OCI-LY7 (cell line): ENCODE results near the gene CENPP. TPM values are rescaled to one million over a fixed set of nuclear protein-coding genes. Genes with fewer than 3 reads are reported as not detected.

ENCODE experiments used
- BruUV-seq: library from RNA; stranded (reverse); fragments of 400-500 nt; replicated peaks from 2 replicates; lab custom pipeline; 2021; lab: Mats Ljungman, UMichigan
- CTCF ChIA-PET: fragments of 300-600 bp; sonication (Branson Sonifier 250); formaldehyde crosslinking; loops from one replicate; lab custom pipeline; 2022; ENCODE audit warnings: antibody characterized with exemption; ENCODE audit not compliant: unreplicated experiment; lab: Charles Lee
- POLR2A ChIA-PET: fragments of 300-600 bp; sonication (Branson Sonifier 250); formaldehyde crosslinking; loops from one replicate; lab custom pipeline; 2022; ENCODE audit warnings: antibody characterized with exemption; lab: Charles Lee
- DNase-seq: peaks from one replicate; pipeline ENCODE4 v3.0.0-alpha.2; 2015; ENCODE audit warnings: low spot score
- H2AFZ ChIP-seq: fragments of 200-600 bp; sonication (generic), shearing (Covaris generic); 2 replicates; pipeline ENCODE4 v1.6.1; 2014; ENCODE audit warnings: mild to moderate bottlenecking, antibody characterized with exemption, low read length, moderate library complexity
- H3K27ac ChIP-seq: fragments of 200-600 bp; sonication (generic); 2 replicates; pipeline ENCODE4 v1.5.1; 2014; ENCODE audit warnings: mixed run types, low read depth, mild to moderate bottlenecking, moderate library complexity, low read length, inconsistent platforms; ENCODE audit not compliant: poor library complexity, severe bottlenecking
- H3K36me3 ChIP-seq: fragments of 200-600 bp; sonication (generic); 2 replicates; pipeline ENCODE4 v1.6.1; 2014; ENCODE audit warnings: mild to moderate bottlenecking, antibody characterized with exemption, low read length, moderate library complexity, mixed read lengths; ENCODE audit not compliant: insufficient read depth
- H3K4me1 ChIP-seq: fragments of 200-600 bp; sonication (generic); 2 replicates; pipeline ENCODE4 v1.5.1; 2014; ENCODE audit warnings: mild to moderate bottlenecking, low read length; ENCODE audit not compliant: insufficient read depth, poor library complexity, severe bottlenecking
- H3K4me2 ChIP-seq: fragments of 200-600 bp; sonication (generic); 2 replicates; pipeline ENCODE4 v1.6.1; 2014; ENCODE audit warnings: mild to moderate bottlenecking, low read length
- H3K4me3 ChIP-seq: fragments of 200-600 bp; sonication (generic); 2 replicates; pipeline ENCODE4 v1.5.1; 2014; ENCODE audit warnings: mild to moderate bottlenecking, low read depth, low read length; ENCODE audit not compliant: poor library complexity, severe bottlenecking
- H3K79me2 ChIP-seq: fragments of 200-600 bp; sonication (generic); 2 replicates; pipeline ENCODE4 v1.6.1; 2016; ENCODE audit warnings: low read depth, mild to moderate bottlenecking, low read length, moderate library complexity, mixed read lengths; ENCODE audit not compliant: insufficient read depth
- H3K9me2 ChIP-seq: fragments of 200-600 bp; sonication (generic); 2 replicates; pipeline ENCODE4 v1.6.1; 2016; ENCODE audit warnings: mild to moderate bottlenecking, low read length, mixed read lengths; ENCODE audit not compliant: insufficient read depth
- H3K9me3 ChIP-seq: fragments of 200-600 bp; sonication (generic); 2 replicates; pipeline ENCODE4 v1.6.1; 2014; ENCODE audit warnings: mild to moderate bottlenecking, mixed run types, low read length, mixed read lengths
- H4K20me1 ChIP-seq: fragments of 200-600 bp; sonication (generic); 2 replicates; pipeline ENCODE4 v1.6.1; 2014; ENCODE audit warnings: mild to moderate bottlenecking, antibody characterized with exemption, low read length, moderate library complexity, mixed read lengths; ENCODE audit not compliant: insufficient read depth
- EZH2phosphoT487 ChIP-seq: fragments of 200-600 bp; sonication (generic); IDR thresholded peaks from 2 replicates; pipeline ENCODE4 v1.6.1; 2018; ENCODE audit warnings: low read depth, borderline replicate concordance, mild to moderate bottlenecking, mixed run types, antibody characterized with exemption, low read length, moderate library complexity, mixed read lengths
- intact Hi-C: fragments of 100-400 bp; cut with micrococcal nuclease; formaldehyde crosslinking; loops from one replicate; pipeline ENCODE4 v1.10.0; 2022; ENCODE audit not compliant: unreplicated experiment
- total RNA-seq, 2 experiments: library from RNA; depleted of rRNA in 1 of 2; stranded (reverse); fragments of >200 nt in 1 of 2; shearing (Covaris generic) in 1 of 2; gene quantifications; 2 replicates each; pipeline ENCODE4 v1.2.3, GENCODE V29; 2014 to 2022
- TF ChIP-seq, protein P1 (sequence below): fragments of 200-600 bp; sonication (generic); conservative IDR thresholded peaks from 2 replicates; pipeline ENCODE4 v1.5.1; 2014; ENCODE audit warnings: mild to moderate bottlenecking, antibody characterized with exemption, low read length, moderate library complexity, mixed read lengths

CENPP gene
- total RNA-seq, 2 experiments from 2014 or later = 25.4 to 30.9 TPM

DNA sequence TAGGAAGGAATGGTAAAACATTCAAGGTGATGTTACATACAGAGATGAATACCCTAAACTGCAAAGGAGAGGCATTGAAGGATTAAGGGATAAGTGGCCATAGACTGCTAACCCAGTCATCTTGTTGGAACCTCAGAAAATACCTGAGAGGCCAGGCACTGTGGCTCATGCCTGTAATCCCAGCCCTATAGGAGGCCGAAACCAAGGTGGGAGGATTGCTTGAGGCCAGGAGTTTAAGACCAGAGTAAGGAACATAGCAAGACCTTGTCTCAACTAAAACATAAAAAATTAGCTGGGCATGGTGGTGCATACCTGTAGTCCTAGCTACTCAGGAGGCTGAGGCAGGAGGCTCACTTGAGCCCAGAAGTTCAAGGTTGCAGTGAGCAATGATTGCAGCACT, 199.1 kb downstream of the CENPP start:
- intact Hi-C loops = no loop called here
- no peak for DNase-seq
- ChIA-PET CTCF (no interaction called here), POLR2A (interaction anchor here (1.4 kb wide), 1 partner anchor 13 kb away, joined by 3 read pairs; no protein-coding TSS in a partner anchor)
- TF ChIP-seq, protein P1, sequence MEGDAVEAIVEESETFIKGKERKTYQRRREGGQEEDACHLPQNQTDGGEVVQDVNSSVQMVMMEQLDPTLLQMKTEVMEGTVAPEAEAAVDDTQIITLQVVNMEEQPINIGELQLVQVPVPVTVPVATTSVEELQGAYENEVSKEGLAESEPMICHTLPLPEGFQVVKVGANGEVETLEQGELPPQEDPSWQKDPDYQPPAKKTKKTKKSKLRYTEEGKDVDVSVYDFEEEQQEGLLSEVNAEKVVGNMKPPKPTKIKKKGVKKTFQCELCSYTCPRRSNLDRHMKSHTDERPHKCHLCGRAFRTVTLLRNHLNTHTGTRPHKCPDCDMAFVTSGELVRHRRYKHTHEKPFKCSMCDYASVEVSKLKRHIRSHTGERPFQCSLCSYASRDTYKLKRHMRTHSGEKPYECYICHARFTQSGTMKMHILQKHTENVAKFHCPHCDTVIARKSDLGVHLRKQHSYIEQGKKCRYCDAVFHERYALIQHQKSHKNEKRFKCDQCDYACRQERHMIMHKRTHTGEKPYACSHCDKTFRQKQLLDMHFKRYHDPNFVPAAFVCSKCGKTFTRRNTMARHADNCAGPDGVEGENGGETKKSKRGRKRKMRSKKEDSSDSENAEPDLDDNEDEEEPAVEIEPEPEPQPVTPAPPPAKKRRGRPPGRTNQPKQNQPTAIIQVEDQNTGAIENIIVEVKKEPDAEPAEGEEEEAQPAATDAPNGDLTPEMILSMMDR = no peak
- TF ChIP-seq EZH2phosphoT487 = no peak
- Histone ChIP-seq H3K79me2 (no peaks in the 10 kb centered on the region), H3K4me3 (no peak overlapping the region), H3K27ac (no peak overlapping the region), H3K9me2 (no peaks in the 10 kb centered on the region), H3K36me3 (no peaks in the 10 kb centered on the region), H3K4me1 (no peaks in the 10 kb centered on the region), H3K9me3 (no peaks in the 10 kb centered on the region), H4K20me1 (no peaks in the 10 kb centered on the region), H2AFZ (no peak overlapping the region), H3K4me2 (no peak overlapping the region)
- no TSS peak for BruUV-seq

DNA sequence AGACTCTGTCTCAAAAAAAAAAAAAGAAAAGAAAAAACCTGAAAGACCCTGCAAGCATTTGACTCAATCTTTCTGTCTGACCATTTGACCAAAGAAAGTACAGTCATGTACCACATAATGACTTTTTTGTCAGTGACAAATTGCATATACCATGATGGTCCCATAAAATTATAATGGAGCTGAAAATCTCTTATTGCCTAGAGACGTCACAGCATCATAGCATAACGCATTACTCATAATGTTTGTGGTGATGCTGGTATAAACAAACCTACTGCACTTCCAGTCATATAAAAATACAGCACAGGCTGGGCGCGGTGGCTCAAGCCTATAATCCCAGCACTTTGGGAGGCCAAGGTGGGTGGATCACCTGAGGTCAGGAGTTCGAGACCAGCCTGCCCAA, 199.6 kb downstream of the CENPP start:
- Histone ChIP-seq H3K79me2 (no peaks in the 10 kb centered on the region), H4K20me1 (no peaks in the 10 kb centered on the region), H3K4me1 (no peaks in the 10 kb centered on the region), H3K9me2 (no peaks in the 10 kb centered on the region), H2AFZ (no peak overlapping the region), H3K9me3 (no peaks in the 10 kb centered on the region), H3K4me3 (no peak overlapping the region), H3K27ac (no peak overlapping the region), H3K4me2 (no peak overlapping the region), H3K36me3 (no peaks in the 10 kb centered on the region)
- ChIA-PET POLR2A (interaction anchor here (0.7 kb wide), 1 partner anchor 1133 kb away, joined by 3 read pairs; no protein-coding TSS in a partner anchor), CTCF (no interaction called here)
- DNase-seq = no peak
- TF ChIP-seq, protein P1 = no peak
- TF ChIP-seq EZH2phosphoT487 = no peak
- BruUV-seq = no TSS peak
- intact Hi-C loops = no loop called here

DNA sequence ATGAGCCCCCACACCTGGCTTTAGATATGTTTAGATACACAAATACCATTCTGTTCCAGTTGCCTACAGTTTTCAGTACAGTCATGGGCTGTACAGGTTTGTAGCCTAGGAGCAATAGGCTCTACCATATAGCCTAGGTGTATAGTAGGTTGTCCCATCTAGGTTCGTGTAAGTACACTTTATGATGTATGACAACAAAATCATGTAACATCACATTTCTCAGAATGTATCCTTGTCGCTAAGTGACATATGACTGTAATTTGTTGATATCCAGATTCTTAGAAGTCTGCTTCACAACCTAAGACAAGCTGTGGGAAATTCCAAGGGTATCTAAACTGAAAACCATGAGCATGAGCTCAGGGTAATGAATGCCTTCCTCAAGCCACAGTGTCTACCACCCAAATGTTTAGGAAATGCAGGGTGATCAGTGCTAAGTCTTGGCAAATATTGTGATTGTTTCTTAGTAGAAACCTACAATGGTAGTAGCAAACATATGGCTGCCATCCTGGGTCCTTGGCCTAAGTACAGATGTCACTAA, 201.6 kb downstream of the CENPP start:
- H3K4me1 ChIP-seq = no peaks in the 10 kb centered on the region
- H3K4me2 ChIP-seq = no peak overlapping the region
- TF ChIP-seq, protein P1 = no peak
- TF ChIP-seq EZH2phosphoT487 = no peak
- H3K9me3 ChIP-seq = no peaks in the 10 kb centered on the region
- DNase-seq = no peak
- no peaks in the 10 kb centered on the region for H3K79me2 ChIP-seq
- no peaks in the 10 kb centered on the region for H3K36me3 ChIP-seq
- H4K20me1 ChIP-seq = no peaks in the 10 kb centered on the region
- CTCF ChIA-PET = no interaction called here
- no peaks in the 10 kb centered on the region for H3K9me2 ChIP-seq
- H3K27ac ChIP-seq = no peak overlapping the region
- intact Hi-C loops = no loop called here
- no TSS peak for BruUV-seq
- no peak overlapping the region for H2AFZ ChIP-seq
- H3K4me3 ChIP-seq = no peak overlapping the region
- POLR2A ChIA-PET = interaction anchor here (0.5 to 0.7 kb wide), 2 partner anchors 71 to 153 kb away, joined by 3 read pairs; no protein-coding TSS in a partner anchor
